NCI-H2171 (cell line): Measurements from ENCODE around the gene MCF2L.
"Not testable (repeated sequence)": the region's sequence is repeated elsewhere in the genome, so short reads cannot be mapped to it uniquely, and the experiment has no call there.

ENCODE experiments used
- DNase-seq: peaks from one replicate; lab custom pipeline; 2025; lab: John Stamatoyannopoulos, UW

MCF2L gene

GRCh38 chr13:113096052-113096744 is 127.2 kb downstream of the MCF2L start:
- no peak for DNase-seq

- no peak for DNase-seq
Measured at GRCh38 chr13:113096745-113097305, 127.8 kb downstream of the MCF2L start.

- DNase-seq = no peak
Measured at GRCh38 chr13:113097651-113098050, 128.6 kb downstream of the MCF2L start.

- DNase-seq = no peak
Measured at GRCh38 chr13:113098162-113098732, 129.2 kb downstream of the MCF2L start.

- no peak for DNase-seq
Measured at GRCh38 chr13:113099142-113099541, 130.1 kb downstream of the MCF2L start.

GRCh38 chr13:113102302-113102701 is 133.3 kb downstream of the MCF2L start:
- DNase-seq = not testable (repeated sequence)

GRCh38 chr13:113102727-113103126 is 133.7 kb downstream of the MCF2L start:
- no peak for DNase-seq

- no peak for DNase-seq
Measured at GRCh38 chr13:113103646-113104045, 134.6 kb downstream of the MCF2L start.

- DNase-seq = no peak
Measured at GRCh38 chr13:113105032-113105920, 136.3 kb downstream of the MCF2L start, which contains the start of gene F7. Gene F7, plus strand, starts transcription at chr13:113105791. Its CDS starts 51 bp downstream, at chr13:113105842.

- DNase-seq = no peak
Measured at GRCh38 chr13:113105921-113106452, 137.0 kb downstream of the MCF2L start.

- DNase-seq = no peak
Measured at GRCh38 chr13:113106711-113107351, 137.8 kb downstream of the MCF2L start.

- not testable (repeated sequence) for DNase-seq
Measured at GRCh38 chr13:113108521-113108920, 139.5 kb downstream of the MCF2L start.

- no peak for DNase-seq
Measured at GRCh38 chr13:113109151-113110047, 140.4 kb downstream of the MCF2L start.

- DNase-seq = no peak
Measured at GRCh38 chr13:113110048-113110851, 141.2 kb downstream of the MCF2L start.

- DNase-seq = no peak
Measured at GRCh38 chr13:113110852-113111315, 141.9 kb downstream of the MCF2L start.

- not testable (repeated sequence) for DNase-seq
Measured at GRCh38 chr13:113111821-113112220, 142.8 kb downstream of the MCF2L start.

- not testable (repeated sequence) for DNase-seq
Measured at GRCh38 chr13:113112475-113112874, 143.5 kb downstream of the MCF2L start.

GRCh38 chr13:113112893-113113845 is 144.2 kb downstream of the MCF2L start:
- no peak for DNase-seq
